MV-4-11 (cell line): ENCODE measurements around the gene CRTAC1.
A peak's percentile ranks its signal among the peaks of the same experiment; 100 is the strongest.
"Not testable (repeated sequence)": the region's sequence is repeated elsewhere in the genome, so short reads cannot be mapped to it uniquely, and the experiment has no call there.

Source experiments
- DNase-seq: peaks from one replicate; lab custom pipeline; 2025; lab: John Stamatoyannopoulos, UW

Gene CRTAC1

DNA sequence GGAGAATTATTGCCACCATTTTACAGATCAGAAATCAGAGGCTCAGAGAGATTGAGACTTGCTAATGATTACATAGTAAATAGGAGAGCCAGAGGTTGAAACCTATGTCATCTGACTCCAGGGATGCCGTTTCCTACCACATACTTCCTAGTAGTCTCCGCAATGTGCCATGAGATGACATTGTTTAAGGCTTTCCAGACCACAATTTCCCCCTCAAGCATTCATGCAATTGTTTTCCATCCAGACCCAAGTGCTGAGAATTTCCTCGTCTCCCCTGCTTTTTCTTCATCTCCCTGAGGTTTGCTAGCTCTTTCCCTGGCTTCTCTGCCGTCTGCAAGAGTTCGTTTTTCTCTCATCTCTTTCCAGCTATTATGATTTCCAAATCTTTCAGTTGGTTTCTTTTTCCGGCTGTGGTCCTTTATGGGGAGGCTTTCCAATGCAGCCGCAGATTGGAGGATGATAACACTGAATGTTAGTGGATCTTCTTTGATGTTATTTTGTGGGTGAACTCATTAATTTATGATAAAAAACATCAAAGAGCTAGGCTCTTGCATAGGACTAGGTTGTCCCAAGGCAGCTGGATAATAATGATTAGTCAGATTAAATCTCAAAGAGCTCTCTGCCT is 187.7 kb downstream of the CRTAC1 start:
- peak; percentile 68 for DNase-seq

DNA sequence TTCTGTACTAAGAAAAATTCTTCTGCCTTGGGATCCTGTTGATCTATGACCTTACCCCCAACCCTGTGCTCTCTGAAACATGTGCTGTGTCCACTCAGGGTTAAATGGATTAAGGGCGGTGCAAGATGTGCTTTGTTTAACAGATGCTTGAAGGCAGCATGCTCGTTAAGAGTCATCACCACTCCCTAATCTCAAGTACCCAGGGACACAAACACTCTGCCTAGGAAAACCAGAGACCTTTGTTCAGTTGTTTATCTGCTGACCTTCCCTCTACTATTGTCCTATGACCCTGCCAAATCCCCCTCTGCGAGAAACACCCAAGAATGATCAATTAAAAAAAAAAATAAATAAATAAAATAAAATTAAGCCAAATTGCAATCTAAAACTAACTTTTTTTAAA is 188.3 kb downstream of the CRTAC1 start:
- not testable (repeated sequence) for DNase-seq

DNA sequence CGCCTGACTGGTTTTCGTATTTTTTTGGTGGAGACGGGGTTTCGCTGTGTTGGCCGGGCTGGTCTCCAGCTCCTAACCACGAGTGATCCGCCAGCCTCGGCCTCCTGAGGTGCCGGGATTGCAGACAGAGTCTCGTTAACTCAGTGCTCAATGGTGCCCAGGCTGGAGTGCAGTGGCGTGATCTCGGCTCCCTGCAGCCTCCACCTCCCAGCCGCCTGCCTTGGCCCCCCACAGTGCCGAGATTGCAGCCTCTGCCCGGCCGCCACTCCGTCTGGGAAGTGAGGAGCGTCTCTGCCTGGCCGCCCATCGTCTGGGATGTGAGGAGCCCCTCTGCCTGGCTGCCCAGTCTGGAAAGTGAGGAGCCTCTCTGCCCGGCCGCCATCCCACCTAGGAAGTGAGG is 189.3 kb downstream of the CRTAC1 start:
- not testable (repeated sequence) for DNase-seq

DNA sequence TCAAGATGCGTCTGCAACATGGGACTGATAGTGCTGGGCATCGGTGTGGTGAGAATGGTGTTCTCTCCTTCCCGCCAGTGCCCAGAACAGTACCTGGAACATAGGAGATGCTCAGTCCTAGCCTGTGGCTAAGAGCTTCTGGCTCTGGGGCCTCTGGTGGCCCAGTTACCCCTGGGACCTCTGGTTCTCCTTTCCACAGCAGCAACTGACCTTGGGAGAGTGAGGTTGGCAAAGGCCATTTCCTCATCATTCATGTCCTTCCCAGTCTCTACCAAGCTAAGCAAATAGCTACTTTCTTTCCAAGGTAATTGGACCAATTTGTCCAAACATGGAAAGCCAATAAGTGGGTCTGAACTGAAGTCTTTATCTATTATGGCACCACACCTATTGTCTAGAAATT is 192.3 kb downstream of the CRTAC1 start:
- DNase-seq = no peak

DNA sequence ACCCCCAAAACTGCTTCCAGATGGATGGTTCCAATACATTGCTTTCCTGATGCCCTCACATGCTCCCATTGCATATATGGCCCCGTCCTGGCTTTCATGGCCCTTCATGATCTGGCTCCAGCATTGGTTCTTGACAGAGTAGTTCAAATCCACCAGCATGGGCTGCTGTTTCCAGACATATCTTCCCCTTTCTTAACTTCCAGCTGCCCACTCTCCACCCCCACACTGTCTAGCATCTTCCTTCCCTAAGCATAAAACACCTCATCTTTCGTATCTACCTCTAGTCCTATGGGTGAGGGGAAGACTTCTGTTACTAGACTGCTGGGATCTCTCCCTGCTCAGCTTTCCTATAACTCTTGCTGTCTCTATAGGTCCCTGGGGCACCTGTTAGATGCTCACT is 194.0 kb downstream of the CRTAC1 start:
- DNase-seq = no peak

DNA sequence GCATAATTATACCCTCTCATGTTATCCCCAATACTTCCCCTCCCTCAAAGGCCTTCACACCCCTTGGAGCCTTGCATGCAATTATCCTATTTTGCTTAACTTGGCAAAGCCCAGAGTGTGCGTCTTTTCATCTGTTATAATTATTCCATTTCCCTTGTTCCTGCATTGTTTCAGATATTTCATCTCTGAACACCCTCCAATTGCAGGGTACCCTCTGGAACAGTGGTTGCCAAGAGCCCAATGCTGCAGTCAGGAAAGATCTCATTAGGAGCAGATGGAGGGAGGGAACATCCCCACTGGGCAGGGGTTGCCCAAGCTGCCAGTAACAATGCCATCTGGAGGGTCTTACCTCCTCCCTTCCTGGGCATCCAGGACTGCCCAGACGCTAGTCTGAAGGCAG is 199.2 kb downstream of the CRTAC1 start:
- DNase-seq = no peak

DNA sequence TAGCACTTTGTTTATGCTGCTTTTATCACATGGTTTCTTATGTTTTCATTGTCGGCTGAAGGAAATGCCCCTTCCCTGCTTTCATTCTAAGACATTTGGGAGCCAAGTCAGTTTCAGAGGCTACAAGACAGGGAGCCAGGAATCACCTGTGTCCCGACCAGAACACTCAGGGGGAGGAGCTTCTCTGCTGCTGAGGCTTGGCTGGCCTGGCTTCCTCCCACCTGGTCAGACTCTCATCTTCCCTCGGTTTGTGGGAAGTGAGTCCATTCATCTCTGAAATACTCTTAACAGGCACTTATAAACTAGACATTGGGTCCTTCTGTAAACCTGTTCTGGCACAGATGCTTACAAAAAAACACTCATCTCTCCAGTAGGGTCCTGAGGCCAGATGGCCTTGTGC is 200.4 kb downstream of the CRTAC1 start:
- DNase-seq = no peak

DNA sequence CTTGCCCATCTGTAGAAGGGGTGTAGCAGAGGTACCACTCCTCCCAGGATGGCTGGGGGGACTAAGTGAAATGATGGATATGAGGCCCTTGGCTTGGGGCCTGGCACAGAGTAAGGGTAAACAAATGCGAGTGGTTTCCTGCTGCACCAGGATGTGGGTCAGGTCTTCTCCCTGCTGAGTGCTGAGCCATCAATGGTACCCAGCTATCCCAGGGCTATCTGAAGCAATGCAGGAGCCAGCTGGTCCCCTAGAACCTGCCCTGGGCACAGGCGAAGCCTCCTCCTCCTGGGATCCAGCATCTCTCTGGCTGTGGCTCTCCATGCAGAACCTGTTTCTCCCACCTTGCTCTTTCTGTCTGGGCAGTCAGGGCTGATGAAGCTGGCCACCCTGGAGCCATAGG is 201.7 kb downstream of the CRTAC1 start:
- no peak for DNase-seq

DNA sequence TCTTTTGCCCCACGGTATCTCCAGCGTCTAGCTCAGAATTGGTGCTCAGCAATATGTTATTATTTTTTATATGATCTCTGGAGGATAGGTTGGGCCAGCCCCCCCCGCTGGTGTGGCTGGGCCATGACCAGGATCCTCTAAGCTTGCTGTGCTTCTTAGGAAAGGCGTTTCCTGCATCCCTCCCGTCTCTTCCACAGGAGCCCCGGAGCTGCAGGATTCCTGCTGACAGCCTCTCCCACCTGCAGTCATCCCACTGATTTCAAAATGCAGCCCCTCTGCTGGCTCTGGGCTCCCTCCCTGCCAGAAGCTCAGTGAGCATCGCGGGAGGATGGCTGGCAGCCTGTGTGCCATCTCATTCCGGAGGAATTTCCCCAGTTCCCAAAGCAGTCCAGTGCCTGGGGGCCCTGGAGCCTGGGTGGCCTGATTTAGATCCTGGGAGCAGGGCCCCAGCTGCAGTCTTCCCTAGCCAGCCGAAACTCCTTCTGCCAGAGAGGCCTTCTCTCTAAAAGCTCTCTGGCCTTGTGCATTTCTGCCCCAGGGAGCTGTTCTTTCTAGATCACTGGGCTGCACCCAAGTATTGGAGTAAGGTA is 202.6 kb downstream of the CRTAC1 start:
- no peak for DNase-seq

DNA sequence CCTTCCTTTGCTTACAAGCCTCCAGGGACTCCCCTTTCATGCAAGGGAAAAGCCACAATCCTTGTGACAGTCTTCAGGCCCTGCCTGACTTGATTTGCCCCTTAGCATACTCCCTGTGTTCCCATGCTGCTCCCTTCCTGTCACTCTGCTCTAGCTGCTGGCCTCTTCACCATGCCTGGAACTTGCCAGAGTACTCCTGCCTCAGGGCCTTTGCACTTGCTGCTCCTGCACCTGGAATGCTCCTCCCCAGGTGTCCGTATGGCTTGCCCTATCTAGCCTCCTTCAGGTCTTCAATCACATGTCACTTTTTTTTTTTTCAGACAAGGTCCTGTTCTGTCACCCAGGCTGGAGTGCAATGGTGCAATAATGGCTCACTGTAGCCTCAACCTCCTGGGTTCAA is 203.5 kb downstream of the CRTAC1 start:
- DNase-seq = no peak

DNA sequence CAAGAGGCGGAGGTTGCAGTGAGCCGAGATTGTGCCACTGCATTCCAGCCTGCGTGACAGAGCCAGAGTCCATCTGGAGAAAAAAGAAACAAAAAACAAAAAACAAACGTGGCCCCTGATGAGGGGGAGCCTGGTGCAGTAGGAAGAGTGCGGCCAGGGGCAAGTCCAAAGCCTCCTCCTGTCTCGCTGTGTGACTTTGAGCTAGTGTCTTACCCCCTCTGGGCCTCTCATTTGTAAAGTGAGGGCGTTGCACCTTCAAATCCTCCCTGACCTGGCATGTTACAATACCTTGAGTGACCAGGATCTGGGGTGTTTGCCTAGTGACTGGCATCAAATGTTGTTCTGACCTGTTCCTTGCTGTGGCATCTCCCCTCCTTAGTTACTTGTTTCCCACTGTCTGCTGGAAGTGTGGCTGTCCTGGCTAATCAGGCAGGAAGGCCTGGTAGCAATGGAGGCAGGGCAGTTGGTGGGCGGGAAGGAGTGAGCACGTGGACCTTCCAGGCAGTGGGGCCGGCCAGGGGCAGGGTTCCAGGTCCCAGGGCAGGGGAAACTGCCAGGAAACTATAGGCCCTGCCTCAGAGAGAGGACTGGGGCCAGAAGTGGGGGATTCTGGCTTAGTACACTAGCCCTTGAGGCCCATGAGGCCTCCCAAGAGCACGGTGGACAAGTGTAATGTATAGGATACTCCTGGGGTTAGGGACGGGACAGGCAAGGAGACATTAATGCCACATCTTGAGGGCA is 205.2 kb downstream of the CRTAC1 start:
- no peak for DNase-seq

DNA sequence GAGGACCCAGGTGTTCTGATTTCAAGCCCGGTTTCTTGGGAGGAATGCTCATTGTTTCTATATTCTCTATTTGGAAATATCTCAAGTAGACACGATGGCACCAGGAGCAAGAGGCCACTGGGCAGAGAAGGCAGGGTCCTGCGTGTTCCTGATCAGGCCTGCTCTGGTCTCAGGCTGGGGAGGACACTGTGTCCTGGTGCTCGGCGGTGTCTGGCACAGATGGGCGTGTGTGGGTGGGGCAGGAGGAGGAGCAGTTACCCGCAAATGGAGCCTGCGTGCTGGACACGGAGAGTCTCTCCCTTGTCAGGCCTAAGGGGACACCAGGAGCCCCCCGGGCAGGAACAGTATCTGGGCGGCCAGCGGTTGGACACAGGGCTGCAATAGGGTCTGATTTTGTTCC is 206.7 kb downstream of the CRTAC1 start:
- DNase-seq = no peak

DNA sequence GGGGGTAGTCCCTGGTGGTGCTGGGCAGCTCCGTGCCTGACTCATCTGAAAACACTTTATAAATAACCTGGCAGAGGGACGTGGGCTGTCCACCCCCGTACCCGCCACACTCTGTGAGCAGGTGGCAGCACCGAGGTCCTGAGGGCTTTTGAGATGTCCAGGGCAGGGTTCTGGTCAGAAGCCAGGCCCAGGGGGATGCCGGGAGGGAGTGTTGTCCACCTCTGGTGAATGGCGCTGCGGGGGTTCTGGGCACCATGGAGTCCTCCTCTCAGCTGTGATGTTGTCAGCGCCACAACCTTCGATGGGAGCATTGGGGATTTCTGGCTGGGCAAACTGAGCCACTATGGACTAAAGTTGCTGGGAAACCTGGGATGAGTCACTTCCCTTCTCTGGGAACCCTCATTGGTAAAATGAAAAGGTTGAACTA is 208.1 kb downstream of the CRTAC1 start:
- DNase-seq = no peak

DNA sequence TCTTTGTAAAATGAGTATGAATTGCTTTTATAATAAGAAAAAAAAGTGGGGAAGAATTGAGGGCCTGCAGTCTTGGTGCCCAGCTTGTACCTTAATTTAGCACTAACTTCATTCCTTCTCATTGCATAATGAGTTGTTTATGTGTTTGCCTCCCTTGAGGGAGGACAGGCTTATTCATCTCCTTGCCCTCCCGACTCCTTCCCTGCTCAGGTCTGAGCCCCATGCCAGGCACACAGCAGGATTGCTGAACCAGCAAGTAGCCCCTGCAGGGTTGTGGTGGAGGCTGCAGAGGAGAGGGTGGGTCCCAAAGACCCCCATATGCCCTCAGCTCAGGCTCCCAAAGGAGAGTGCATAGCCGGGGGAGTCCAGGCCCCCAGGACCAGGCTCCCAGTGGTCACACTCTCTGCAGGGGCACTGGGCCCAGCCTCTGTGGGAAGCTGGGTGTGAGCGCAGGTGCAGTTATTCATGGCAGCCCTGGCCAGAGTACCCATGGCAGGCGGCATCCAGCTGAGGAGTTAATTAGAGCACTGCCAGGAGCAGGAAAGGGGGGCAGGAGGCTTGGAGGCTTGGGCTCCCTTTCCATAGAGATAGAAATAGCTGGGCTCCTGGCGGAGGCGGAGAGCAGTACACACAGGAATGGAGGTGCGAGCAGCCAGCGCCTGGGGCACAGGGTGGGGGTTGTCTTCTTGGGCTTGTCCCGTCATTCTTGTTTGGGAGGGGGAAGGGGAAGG is 208.9 kb downstream of the CRTAC1 start:
- DNase-seq = no peak

DNA sequence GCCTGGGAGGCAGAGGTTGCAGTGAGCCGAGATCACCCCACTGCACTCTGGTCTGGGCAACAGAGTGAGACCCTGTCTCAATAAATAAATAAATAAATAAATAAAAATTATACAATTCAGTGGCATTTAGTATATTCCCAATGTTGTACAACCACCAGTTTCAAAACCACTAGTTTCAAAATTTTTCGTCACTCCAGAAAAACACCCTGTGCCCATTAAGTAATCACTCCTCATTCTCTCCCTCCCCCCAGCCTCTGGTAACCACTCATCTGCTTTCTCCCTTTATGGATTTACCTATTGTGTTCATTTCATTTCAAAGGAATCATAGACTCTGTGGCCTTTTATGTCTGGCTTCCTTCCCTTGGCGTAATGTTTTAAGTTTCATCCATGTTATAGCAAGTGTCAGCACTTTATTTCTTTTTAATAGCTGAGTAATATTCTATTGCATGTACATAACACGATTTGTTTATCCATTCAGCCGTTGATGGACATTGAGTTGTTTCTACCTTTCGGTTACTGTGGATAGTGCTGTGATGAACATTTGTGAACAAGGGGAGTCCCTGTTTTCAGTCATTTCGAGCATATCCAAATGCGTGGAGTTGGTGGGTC is 210.2 kb downstream of the CRTAC1 start:
- no peak for DNase-seq

DNA sequence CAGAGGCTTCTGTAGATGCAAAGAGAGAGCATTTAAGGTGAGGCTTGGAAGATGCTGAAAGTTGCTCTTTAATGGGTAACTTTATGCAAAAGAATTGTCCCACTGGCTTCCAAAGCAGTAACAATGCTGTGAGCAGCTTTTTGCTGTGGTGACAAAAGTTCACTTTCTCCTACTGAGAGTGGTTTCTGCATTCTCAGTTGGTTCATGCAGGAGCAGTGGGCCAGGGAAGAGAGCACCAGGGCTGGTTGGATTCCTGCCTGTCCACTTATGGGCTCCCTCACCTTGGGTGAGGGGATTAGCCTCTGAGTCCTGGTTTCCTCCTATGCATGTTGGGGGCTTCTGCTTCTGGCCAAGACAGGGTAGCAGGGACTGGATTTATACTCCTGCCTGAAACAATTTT is 211.8 kb downstream of the CRTAC1 start:
- no peak for DNase-seq

DNA sequence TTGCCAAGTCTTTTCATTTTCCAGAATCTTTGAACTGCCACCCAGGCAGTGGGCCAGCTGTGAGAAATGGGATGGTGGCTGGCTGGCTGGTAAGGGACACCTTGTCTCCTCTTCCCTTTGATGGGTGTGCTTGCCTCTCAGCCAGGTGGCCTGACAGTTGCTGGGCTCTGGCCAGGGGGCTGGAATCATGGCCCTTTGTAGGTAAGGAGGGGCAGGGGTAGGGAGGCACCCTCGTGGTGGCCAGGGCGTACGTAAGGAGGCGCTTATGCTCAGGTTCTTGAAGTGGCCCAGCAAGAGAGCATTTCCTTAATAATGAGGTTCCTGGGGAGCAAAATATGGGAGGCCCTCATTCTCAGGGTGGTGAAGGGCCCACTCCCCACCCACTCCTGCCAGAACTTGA is 213.8 kb downstream of the CRTAC1 start:
- no peak for DNase-seq
